ENCODE data around the gene NDST4.
"Not testable (repeated sequence)": the region's sequence is repeated elsewhere in the genome, so short reads cannot be mapped to it uniquely, and the experiment has no call there.

Gene NDST4

GRCh38 chr4:115053313-115053712 lies 60.1 kb downstream of the NDST4 start:
- DNase-seq, result no peak

- DNase-seq, result no peak
Observed at GRCh38 chr4:115042496-115042895, 70.9 kb downstream of the NDST4 start.

DNA sequence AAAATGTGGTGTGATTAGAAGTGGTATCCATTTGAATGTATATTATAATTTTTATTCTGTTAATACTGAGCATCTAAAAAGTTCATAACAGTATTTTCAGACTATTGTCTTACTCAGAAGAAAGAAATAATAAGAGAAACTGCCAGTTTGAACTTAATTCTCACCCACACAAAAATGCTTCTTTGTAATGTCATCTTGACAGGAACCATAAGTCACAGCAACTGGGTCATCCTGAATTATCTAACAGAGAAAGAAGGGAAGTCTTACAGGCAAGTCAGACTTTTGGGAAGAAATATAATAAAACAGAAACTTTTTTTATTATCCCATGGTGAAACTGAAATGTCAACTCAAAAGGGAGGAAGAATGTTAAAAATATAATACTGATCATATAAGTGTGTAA lies 83.1 kb downstream of the NDST4 start:
- no peak for DNase-seq

DNA sequence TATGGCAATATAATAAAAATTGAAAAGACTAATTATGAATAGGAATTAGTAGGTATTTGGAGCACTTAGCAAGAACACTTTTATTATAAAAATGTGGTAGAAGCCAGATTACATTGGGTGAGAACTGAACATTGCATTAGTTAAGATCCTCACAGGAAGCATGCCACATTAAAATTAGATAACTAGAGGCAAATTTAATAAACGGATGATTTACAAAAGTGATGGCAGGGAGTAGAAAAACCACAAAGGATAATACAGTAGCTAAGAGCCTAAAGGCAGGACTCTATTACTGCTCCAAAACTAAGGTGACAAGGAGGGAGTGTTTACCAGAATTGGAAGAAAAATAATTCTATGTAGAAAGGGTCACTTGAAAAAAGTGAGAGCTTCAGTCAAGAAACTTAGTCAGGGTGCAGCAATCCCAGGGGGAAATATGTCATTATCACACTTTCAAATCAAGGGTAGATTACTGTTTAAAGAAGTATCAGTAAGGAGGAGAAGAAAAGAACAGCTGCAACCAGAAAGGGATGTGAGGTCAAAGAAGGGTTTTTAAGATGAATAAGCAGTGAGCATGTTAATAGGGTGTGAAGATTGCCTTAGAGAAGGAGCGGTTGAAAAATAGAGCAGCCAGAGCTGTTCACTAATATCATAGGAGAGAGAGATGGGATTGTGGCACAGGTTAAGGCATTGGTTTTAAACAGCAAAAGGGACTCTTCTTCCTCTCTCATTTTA lies 84.6 kb downstream of the NDST4 start:
- DNase-seq, result no peak

DNA sequence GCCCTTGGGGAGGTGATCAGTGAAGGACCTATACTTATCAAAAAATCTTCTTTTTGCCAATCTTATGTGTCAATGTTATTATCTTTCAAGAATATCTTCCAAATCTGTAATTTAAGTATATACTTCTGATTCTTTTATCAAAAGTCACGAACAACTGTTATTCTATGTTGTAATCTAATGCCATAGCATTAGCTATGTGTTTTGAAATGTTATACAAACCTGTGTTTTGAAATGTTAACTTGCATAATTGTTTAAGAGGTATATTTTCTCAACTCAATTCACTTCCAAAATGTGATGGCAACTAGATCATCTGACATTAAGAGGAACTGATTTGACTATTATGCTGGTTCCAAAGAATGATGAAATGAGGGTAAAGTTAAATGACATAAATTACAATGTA lies 113.5 kb downstream of the NDST4 start:
- DNase-seq, result no peak

- no peak for DNase-seq
Observed at GRCh38 chr4:114998316-114998715, 115.1 kb downstream of the NDST4 start.

DNA sequence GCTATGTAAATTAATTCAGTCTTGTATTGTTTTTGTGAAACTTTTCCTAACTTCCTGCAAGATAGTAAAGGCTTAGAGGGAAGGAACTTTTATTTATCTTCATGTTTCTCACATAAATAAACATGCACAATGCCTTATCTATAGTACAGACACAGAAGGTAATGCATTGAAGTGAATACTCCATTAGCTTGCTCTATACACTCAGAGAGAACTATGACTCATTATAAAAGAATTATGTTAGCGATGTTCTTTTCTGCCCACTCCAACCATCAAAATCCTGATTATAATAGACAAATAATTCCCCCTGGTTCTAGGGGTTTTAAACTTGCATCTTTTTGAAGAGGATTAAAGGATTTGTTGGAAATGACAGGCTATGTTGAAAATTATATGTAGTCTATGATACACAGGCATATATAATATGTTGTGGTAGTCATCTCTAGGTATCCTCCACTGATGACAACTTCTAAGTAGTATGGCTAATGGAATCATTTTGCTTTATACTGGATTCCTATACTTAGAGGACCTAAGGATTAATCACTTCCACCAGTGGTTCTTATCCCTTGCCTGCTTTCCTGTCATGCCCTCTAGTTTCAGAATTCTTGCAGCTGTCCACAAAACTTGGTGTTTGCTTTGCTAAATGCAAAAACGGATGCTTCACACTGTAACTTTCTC lies 115.7 kb downstream of the NDST4 start:
- no peak for DNase-seq

DNA sequence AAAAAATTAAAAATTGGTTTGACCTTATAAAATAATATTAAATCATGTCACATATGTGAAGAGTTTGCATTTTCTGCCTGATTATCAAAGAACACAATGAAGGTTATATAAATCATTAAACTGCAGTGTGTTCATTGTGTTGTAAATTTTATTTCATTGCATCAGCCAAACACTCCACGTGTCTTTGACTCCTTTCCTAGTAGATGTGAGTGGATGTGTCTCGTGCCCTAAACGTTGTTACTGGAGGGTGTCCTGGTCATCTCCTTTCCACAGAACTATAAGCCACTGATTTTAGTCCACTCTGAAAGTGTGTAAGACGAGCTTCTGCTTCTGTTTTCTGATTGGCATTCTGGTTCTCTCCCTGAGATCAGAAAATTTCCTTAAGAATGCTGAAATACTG lies 127.3 kb downstream of the NDST4 start:
- DNase-seq, result no peak

- no peak for DNase-seq
Observed at GRCh38 chr4:114980932-114981708, 132.3 kb downstream of the NDST4 start.

- not testable (repeated sequence) for DNase-seq
Observed at GRCh38 chr4:114980399-114980798, 133.0 kb downstream of the NDST4 start.

GRCh38 chr4:114976901-114977300 lies 136.5 kb downstream of the NDST4 start:
- DNase-seq, result no peak

- no peak for DNase-seq
Observed at GRCh38 chr4:114964026-114964425, 149.4 kb downstream of the NDST4 start.

GRCh38 chr4:114945616-114946015 lies 167.8 kb downstream of the NDST4 start:
- DNase-seq, result no peak

DNA sequence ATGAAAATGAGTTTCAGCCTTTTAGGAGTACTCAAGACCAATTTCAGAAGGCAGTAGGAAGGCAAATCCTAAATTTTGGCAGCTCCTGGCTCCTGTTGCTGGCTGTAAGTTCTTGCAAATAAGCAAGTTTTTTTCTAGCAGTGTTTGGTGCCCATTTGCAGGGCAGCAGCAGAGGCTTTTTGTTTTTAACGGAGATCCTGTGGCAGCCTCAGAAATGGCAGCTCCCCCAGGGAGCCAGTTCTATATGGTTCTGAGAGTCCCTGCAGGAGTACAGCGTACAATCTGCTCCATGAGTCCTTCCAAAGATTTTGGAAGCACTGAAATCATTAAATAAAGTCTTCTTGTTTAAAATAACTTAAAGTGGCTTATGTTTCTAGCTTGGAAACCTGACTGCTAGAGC lies 171.9 kb downstream of the NDST4 start:
- no peak for DNase-seq

DNA sequence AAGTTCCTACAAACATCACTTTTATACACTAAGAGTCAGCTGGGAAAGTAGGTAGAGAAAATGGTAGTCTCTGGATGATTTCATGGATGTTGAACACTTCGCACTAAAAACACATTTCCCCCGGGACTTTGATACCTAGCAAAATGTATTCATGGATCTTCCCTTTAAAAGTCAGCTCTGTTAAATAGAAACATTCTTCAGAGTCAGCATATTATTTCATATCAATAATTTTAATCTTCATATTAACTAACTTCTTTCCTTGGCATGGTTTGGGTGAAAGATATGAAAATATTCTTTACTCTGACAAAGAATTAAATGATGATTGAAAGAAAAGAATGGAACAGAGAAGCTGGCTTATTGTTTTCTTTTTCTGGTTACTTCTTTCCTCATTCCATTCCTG lies 185.5 kb downstream of the NDST4 start:
- DNase-seq, result no peak

- no peak for DNase-seq
Observed at GRCh38 chr4:114926583-114926982, 186.8 kb downstream of the NDST4 start.

GRCh38 chr4:114924311-114924710 lies 189.1 kb downstream of the NDST4 start:
- no peak for DNase-seq

GRCh38 chr4:114922592-114922933 lies 190.9 kb downstream of the NDST4 start:
- no peak for DNase-seq

- no peak for DNase-seq
Observed at GRCh38 chr4:114921790-114922591, 191.4 kb downstream of the NDST4 start.

DNA sequence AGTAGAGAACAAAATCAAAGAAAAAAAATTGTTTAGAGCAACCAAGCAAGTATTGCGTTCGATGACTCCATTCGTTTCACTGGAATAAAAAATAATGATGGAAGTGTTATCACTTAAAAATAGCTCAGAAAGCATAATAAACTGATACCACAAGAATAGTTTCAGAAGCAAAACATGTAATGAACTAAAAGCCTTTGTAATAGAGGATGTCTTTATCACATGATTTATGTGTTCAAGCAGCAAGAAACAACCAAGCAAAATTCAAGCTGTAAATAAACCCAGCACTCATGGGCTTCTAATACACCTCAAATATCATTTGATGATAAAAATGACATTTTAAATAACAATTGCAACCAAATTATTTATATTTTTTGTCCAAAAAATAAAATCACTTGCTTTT lies 192.2 kb downstream of the NDST4 start:
- DNase-seq, result no peak

DNA sequence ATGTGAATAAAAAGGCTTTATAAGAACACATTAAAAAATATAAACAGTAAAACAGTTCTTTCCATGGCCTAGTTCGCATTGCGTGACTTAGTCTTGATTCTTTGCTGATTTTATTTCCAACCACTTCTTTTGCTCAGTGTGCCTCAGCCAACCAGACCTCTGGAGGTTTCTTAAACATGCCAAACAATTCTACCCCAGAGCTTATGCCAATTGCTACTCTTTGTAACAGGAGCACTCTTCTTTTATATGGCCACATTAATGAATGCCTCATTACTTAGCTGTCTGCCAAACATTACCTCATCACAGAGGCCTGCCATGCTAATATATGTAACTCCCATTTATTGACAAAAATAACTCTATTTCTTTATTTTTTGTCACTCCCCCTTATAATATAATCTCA lies 202.3 kb downstream of the NDST4 start:
- DNase-seq, result no peak

DNA sequence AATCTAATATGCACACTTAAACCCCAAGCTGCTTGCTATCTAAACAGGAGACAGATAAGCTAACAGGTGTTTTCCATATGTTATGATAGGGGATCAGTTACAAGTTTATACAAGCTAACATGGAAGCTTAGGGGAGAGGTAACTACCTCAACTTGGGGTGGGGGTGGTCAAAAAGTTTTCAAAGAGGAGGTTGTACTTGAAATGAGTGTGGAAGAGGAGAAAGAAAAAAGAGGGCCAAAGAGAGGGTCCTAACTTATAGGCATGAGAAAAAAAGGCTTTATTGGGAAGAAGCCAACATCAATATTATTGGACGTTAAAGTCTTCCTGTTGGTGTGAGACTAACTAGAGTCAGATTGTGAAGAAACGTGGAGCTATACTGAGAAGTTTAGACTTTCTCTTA lies 205.9 kb downstream of the NDST4 start:
- no peak for DNase-seq

DNA sequence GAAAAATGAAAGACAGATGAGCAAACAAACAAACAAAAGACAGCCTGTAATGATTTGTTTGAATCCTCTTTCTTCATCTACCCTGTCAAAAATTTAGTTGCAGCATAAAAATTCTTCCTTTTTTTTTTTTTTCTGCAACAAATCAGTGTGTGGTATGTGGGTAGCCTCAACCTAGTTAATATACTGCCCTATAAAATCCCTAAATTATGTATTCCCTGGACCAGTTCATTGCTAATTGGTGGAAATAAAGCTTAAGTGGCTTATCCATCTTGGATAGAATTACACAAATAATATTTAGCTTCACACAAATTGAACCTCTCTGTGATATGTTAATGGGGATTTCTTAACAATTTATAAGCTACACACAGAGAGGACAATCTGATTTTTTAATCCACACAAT lies 208.4 kb downstream of the NDST4 start:
- no peak for DNase-seq

Data from activated CD4-positive, CD25-positive, alpha-beta regulatory T cell (primary cell).